Natural killer cell (primary cell): ENCODE measurements around the gene FGF11. TPM values are rescaled to one million over a fixed set of nuclear protein-coding genes. Genes with fewer than 3 reads are reported as not detected.
"Not testable (repeated sequence)": the region's sequence is repeated elsewhere in the genome, so short reads cannot be mapped to it uniquely, and the experiment has no call there.

Source experiments
- ATAC-seq, 3 donors: fragments of 150-1000 bp in 2 of 3; fragments of 200-7000 bp in 1 of 3; cut with Tn5 transposase; 1 replicate in 1 of 3; 2 replicates in 2 of 3; pipeline ENCODE4 v1.10.0; 2021; ENCODE audit warnings: mild to moderate bottlenecking in 2 of 3, moderate library complexity in 2 of 3
- DNase-seq, 2 donors: peaks; one replicate each; pipeline versions ENCODE4 v3.0.0 to v3.0.0-alpha.2; 2013 to 2021; ENCODE audit warnings: mixed read lengths in 1 of 2
- H3K27ac ChIP-seq: one replicate; pipeline ENCODE4 v1.5.1; 2013; ENCODE audit warnings: mild to moderate bottlenecking, low read length
- H3K27me3 ChIP-seq: one replicate; pipeline ENCODE4 v1.6.1; 2013; ENCODE audit warnings: low read length; ENCODE audit not compliant: control insufficient read depth, insufficient read depth
- H3K36me3 ChIP-seq: one replicate; pipeline ENCODE4 v1.6.1; 2013; ENCODE audit warnings: low read length; ENCODE audit not compliant: control insufficient read depth, insufficient read depth
- H3K4me1 ChIP-seq: one replicate; pipeline ENCODE4 v1.6.1; 2013; ENCODE audit warnings: low read length; ENCODE audit not compliant: control insufficient read depth, insufficient read depth
- H3K4me3 ChIP-seq: one replicate; pipeline ENCODE4 v1.5.1; 2013; ENCODE audit warnings: low read length
- H3K9me3 ChIP-seq: one replicate; pipeline ENCODE4 v1.6.1; 2013; ENCODE audit warnings: low read length; ENCODE audit not compliant: control insufficient read depth, insufficient read depth
- H3K27ac Mint-ChIP-seq, 2 donors: one replicate each; pipeline ENCODE4 v1.8.0; 2022; ENCODE audit warnings: mild to moderate bottlenecking in 2 of 2, mixed read lengths in 2 of 2, moderate library complexity in 1 of 2
- H3K27me3 Mint-ChIP-seq, 2 donors: one replicate each; pipeline ENCODE4 v1.8.0; 2022; ENCODE audit warnings: low read depth in 2 of 2, mixed read lengths in 2 of 2
- H3K36me3 Mint-ChIP-seq: one replicate; pipeline ENCODE4 v1.8.0; 2022; ENCODE audit warnings: mixed read lengths
- H3K4me1 Mint-ChIP-seq, 2 donors: one replicate each; pipeline ENCODE4 v1.8.0; 2022; ENCODE audit warnings: mixed read lengths in 2 of 2
- H3K4me3 Mint-ChIP-seq: one replicate; pipeline ENCODE4 v1.8.0; 2022; ENCODE audit warnings: mild to moderate bottlenecking, moderate library complexity, mixed read lengths
- H3K9me3 Mint-ChIP-seq, 2 donors: one replicate each; pipeline ENCODE4 v1.8.0; 2022; ENCODE audit warnings: mixed read lengths in 2 of 2
- WGBS: methylation state at CpG from one replicate; pipeline ENCODE4 v1.1.7; 2013; ENCODE audit warnings: missing lambda C conversion rate; ENCODE audit not compliant: insufficient coverage; 5-methylcytosine and 5-hydroxymethylcytosine counted together
- intact Hi-C: fragments of 100-400 bp; cut with micrococcal nuclease; formaldehyde crosslinking; loops from one replicate; pipeline ENCODE4 v1.14.2; 2022
- total RNA-seq, 4 donors: library from RNA; stranded (reverse); fragments of 120-200 nt in 1 of 4; gene quantifications; one replicate each; pipeline versions ENCODE4 v1.2.3 to v1.2.4, GENCODE V29; 2013 to 2022
- TF ChIP-seq, protein P1 (sequence below): fragments of 200-600 bp; IDR thresholded peaks from one replicate; pipeline ENCODE4 v1.8.0; 2022; ENCODE audit warnings: antibody characterized with exemption

FGF11 gene
- total RNA-seq, 3 donors from 2014 or later (not counting 1 experiment from before 2014, with no cell fraction given) = 1.2 to 4.2 (median 1.9) TPM

DNA sequence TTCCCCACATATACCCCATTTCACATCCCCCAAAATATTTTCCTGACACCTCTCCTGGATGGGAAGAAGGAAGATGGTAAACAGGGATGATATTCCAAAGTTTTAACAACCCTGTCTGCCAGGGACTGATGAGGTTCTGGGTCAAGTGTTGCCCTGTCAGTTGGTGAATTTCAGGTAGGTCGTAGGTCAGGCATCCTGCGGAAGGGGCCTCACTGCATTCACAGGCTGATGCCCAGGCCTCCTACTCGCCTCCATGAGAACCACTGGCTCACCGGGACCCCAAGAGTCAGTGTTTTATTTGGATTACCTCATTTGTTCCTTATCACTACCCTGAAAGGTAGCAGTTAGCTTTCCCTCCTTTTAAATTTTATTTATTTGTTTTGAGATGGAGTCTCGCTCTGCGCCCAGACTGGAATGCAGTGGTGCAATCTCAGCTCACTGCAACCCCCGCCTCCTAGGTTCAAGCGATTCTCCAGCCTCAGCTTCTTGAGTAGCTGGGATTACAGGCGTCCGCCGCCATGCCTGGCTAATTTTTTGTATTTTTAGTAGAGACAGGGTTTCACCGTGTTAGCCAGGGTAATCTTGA, 29.6 kb downstream of the FGF11 start:
- no peak for ATAC-seq
- Mint-ChIP-seq H3K4me1 (peaks cover 17 to 36% of the 10 kb centered on the region in 2 donors), H3K36me3 (no peaks in the 10 kb centered on the region), H3K27ac (peak overlapping the region; percentile 18 to 33), H3K4me3 (no peak overlapping the region), H3K9me3 (no peaks in the 10 kb centered on the region), H3K27me3 (no peaks in the 10 kb centered on the region)
- DNase-seq = no peak
- WGBS = 90% methylated on average over 12 of the region's 12 CpGs
- no peaks in the 10 kb centered on the region for H3K9me3 ChIP-seq
- H3K36me3 ChIP-seq = peaks cover 16% of the 10 kb centered on the region
- no peaks in the 10 kb centered on the region for H3K27me3 ChIP-seq
- H3K27ac ChIP-seq = no peak overlapping the region
- TF ChIP-seq, protein P1, sequence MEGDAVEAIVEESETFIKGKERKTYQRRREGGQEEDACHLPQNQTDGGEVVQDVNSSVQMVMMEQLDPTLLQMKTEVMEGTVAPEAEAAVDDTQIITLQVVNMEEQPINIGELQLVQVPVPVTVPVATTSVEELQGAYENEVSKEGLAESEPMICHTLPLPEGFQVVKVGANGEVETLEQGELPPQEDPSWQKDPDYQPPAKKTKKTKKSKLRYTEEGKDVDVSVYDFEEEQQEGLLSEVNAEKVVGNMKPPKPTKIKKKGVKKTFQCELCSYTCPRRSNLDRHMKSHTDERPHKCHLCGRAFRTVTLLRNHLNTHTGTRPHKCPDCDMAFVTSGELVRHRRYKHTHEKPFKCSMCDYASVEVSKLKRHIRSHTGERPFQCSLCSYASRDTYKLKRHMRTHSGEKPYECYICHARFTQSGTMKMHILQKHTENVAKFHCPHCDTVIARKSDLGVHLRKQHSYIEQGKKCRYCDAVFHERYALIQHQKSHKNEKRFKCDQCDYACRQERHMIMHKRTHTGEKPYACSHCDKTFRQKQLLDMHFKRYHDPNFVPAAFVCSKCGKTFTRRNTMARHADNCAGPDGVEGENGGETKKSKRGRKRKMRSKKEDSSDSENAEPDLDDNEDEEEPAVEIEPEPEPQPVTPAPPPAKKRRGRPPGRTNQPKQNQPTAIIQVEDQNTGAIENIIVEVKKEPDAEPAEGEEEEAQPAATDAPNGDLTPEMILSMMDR = no peak
- peaks cover 26% of the 10 kb centered on the region for H3K4me1 ChIP-seq
- no peak overlapping the region for H3K4me3 ChIP-seq
- intact Hi-C loops = no loop called here

GRCh38 chr17:7469843-7470242, 30.5 kb downstream of the FGF11 start:
- H3K36me3 ChIP-seq = peaks cover 13% of the 10 kb centered on the region
- ATAC-seq, H3K9me3 ChIP-seq, H3K36me3 Mint-ChIP-seq, H3K27me3 ChIP-seq, H3K27ac ChIP-seq, H3K9me3 Mint-ChIP-seq, H3K27ac Mint-ChIP-seq, H3K27me3 Mint-ChIP-seq, DNase-seq, intact Hi-C loops, H3K4me3 ChIP-seq, H3K4me3 Mint-ChIP-seq: not testable (repeated sequence)
- peaks cover 26% of the 10 kb centered on the region for H3K4me1 ChIP-seq
- H3K4me1 Mint-ChIP-seq = peaks cover 17 to 36% of the 10 kb centered on the region in 2 donors
- WGBS = 98% methylated on average over 12 of the region's 12 CpGs

- H3K4me3 ChIP-seq, H3K27me3 Mint-ChIP-seq, ATAC-seq, H3K27ac Mint-ChIP-seq, intact Hi-C loops, H3K27ac ChIP-seq, H3K9me3 ChIP-seq, H3K36me3 Mint-ChIP-seq, H3K9me3 Mint-ChIP-seq, DNase-seq, H3K4me3 Mint-ChIP-seq, H3K27me3 ChIP-seq: not testable (repeated sequence)
- Histone ChIP-seq H3K36me3 (peaks cover 12% of the 10 kb centered on the region), H3K4me1 (peaks cover 33% of the 10 kb centered on the region)
- H3K4me1 Mint-ChIP-seq = peaks cover 21 to 41% of the 10 kb centered on the region in 2 donors
- 96% methylated on average over 8 of the region's 8 CpGs for WGBS
Measured at GRCh38 chr17:7470457-7470973, 31.2 kb downstream of the FGF11 start.

DNA sequence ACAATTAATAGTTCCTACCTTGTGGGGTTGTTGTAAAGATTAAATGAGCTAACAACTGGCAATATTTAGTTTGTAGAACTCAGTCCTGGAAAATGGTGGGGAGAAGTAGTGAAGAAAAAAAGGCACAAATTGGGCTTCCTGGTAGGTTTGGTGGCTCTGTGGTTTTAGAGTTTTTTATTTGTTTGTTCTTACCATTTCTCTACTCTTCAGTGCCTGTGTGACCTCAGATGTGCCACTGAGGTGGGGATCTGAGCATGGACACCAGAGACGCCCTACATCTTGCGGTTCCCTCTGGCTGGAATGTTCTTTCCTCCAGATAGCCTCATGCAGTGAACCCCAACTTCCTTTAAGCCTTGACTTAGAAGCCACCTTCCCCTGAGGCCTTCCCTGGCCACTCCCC, 32.4 kb downstream of the FGF11 start:
- H3K4me3 ChIP-seq = no peak overlapping the region
- peak overlapping the region; percentile 44 for H3K27ac ChIP-seq
- peak overlapping the region; percentile 73 to 76 for H3K27ac Mint-ChIP-seq
- peak overlapping the region; percentile 2 for H3K4me3 Mint-ChIP-seq
- H3K27me3 Mint-ChIP-seq = no peaks in the 10 kb centered on the region
- peaks cover 31 to 46% of the 10 kb centered on the region in 2 donors for H3K4me1 Mint-ChIP-seq
- TF ChIP-seq, protein P1 = no peak
- intact Hi-C loops = no loop called here
- no peaks in the 10 kb centered on the region for H3K36me3 Mint-ChIP-seq
- no peaks in the 10 kb centered on the region for H3K9me3 Mint-ChIP-seq
- H3K9me3 ChIP-seq = no peaks in the 10 kb centered on the region
- H3K4me1 ChIP-seq = peaks cover 40% of the 10 kb centered on the region
- peaks cover under 1% of the 10 kb centered on the region for H3K36me3 ChIP-seq
- no peaks in the 10 kb centered on the region for H3K27me3 ChIP-seq
- no peak for ATAC-seq
- no peak for DNase-seq
- WGBS = 35% methylated on average over 2 of the region's 2 CpGs

- H3K9me3 Mint-ChIP-seq, H3K36me3 ChIP-seq, H3K4me3 Mint-ChIP-seq, intact Hi-C loops, H3K27me3 ChIP-seq, H3K36me3 Mint-ChIP-seq, H3K27ac ChIP-seq, H3K4me3 ChIP-seq, ATAC-seq, H3K9me3 ChIP-seq, H3K27me3 Mint-ChIP-seq, DNase-seq: not testable (repeated sequence)
- 96% methylated on average over 8 of the region's 8 CpGs for WGBS
- peaks cover 54% of the 10 kb centered on the region for H3K4me1 ChIP-seq
- Mint-ChIP-seq H3K27ac (peak overlapping the region; percentile 98 to 100), H3K4me1 (peaks cover 47 to 53% of the 10 kb centered on the region in 2 donors)
Measured at GRCh38 chr17:7474767-7475166, 35.5 kb downstream of the FGF11 start.
